Mesendoderm (in vitro differentiated cells): ENCODE data around the gene KCNAB3.

Experiments
- DNase-seq: peaks from one replicate; pipeline ENCODE4 v3.0.0; 2013
- H2AK5ac ChIP-seq: 2 replicates; pipeline ENCODE4 v1.6.1; 2013; ENCODE audit warnings: low read length, inconsistent platforms
- H2BK120ac ChIP-seq: 2 replicates; pipeline ENCODE4 v1.6.1; 2013; ENCODE audit warnings: low read depth, mild to moderate bottlenecking, low read length, moderate library complexity, mixed read lengths
- H2BK15ac ChIP-seq: replicated peaks from 2 replicates; pipeline ENCODE4 v1.6.1; 2013; ENCODE audit warnings: low read depth, mild to moderate bottlenecking, moderate library complexity
- H2BK5ac ChIP-seq: 2 replicates; pipeline ENCODE4 v1.6.1; 2013; ENCODE audit warnings: low read length, inconsistent platforms
- H3K18ac ChIP-seq: 2 replicates; pipeline ENCODE4 v1.6.1; 2013; ENCODE audit warnings: mild to moderate bottlenecking, low read length, mixed read lengths
- H3K23ac ChIP-seq: one replicate; pipeline ENCODE4 v1.6.1; 2013; ENCODE audit warnings: low read length
- H3K27ac ChIP-seq: 2 replicates; pipeline ENCODE4 v1.5.1; 2013; ENCODE audit warnings: low read depth, mild to moderate bottlenecking, inconsistent platforms, low read length, moderate library complexity
- H3K27me3 ChIP-seq: 2 replicates; pipeline ENCODE4 v1.6.1; 2013; ENCODE audit warnings: low read length, control low read depth, mild to moderate bottlenecking, inconsistent platforms; ENCODE audit not compliant: insufficient read depth, poor library complexity
- H3K36me3 ChIP-seq: 2 replicates; pipeline ENCODE4 v1.6.1; 2013; ENCODE audit warnings: low read length, inconsistent platforms; ENCODE audit not compliant: control insufficient read depth, insufficient read depth
- H3K4ac ChIP-seq: one replicate; pipeline ENCODE4 v1.6.1; 2013; ENCODE audit warnings: low read depth, mild to moderate bottlenecking, low read length, moderate library complexity
- H3K4me1 ChIP-seq: 2 replicates; pipeline ENCODE4 v1.6.1; 2013; ENCODE audit warnings: low read depth, low read length, inconsistent platforms; ENCODE audit not compliant: control insufficient read depth
- H3K4me2 ChIP-seq: 2 replicates; pipeline ENCODE4 v1.6.1; 2013; ENCODE audit warnings: low read length
- H3K4me3 ChIP-seq: 2 replicates; pipeline ENCODE4 v1.5.1; 2013; ENCODE audit warnings: mild to moderate bottlenecking, low read length
- H3K56ac ChIP-seq: one replicate; pipeline ENCODE4 v1.6.1; 2013; ENCODE audit warnings: low read length
- H3K79me1 ChIP-seq: 2 replicates; pipeline ENCODE4 v1.6.1; 2013; ENCODE audit warnings: low read length, inconsistent platforms
- H3K79me2 ChIP-seq: 2 replicates; pipeline ENCODE4 v1.6.1; 2013; ENCODE audit warnings: mild to moderate bottlenecking, low read length; ENCODE audit not compliant: control insufficient read depth, insufficient read depth
- H3K9ac ChIP-seq: 2 replicates; pipeline ENCODE4 v1.6.1; 2013; ENCODE audit warnings: low read length, inconsistent platforms
- H4K5ac ChIP-seq: one replicate; pipeline ENCODE4 v1.6.1; 2013; ENCODE audit warnings: low read length
- H4K8ac ChIP-seq: one replicate; pipeline ENCODE4 v1.6.1; 2013; ENCODE audit warnings: low read depth, mild to moderate bottlenecking, control low read depth, low read length, moderate library complexity
- WGBS: extraction: QIAGEN DNeasy Blood & Tissue Kit; methylation state at CpG from one replicate; pipeline ENCODE4 v1.1.7; 2013; ENCODE audit warnings: low lambda C conversion rate, missing lambda C conversion rate; ENCODE audit not compliant: insufficient coverage; ENCODE audit errors: extremely low coverage; 5-methylcytosine and 5-hydroxymethylcytosine counted together

Gene KCNAB3

GRCh38 chr17:7971651-7972050 is 42.0 kb upstream of the KCNAB3 start:
- Histone ChIP-seq H2BK15ac (no peak overlapping the region), H3K27me3 (no peaks in the 10 kb centered on the region), H3K23ac (no peak overlapping the region), H3K36me3 (no peaks in the 10 kb centered on the region), H4K8ac (no peak overlapping the region), H3K9ac (no peak overlapping the region), H2BK120ac (no peak overlapping the region), H3K56ac (no peak overlapping the region), H3K27ac (peak overlapping the region; percentile 96), H3K79me2 (no peaks in the 10 kb centered on the region), H2AK5ac (no peak overlapping the region), H3K18ac (no peak overlapping the region), H3K4me2 (no peak overlapping the region), H3K4me3 (no peak overlapping the region), H3K4ac (no peak overlapping the region), H3K79me1 (no peaks in the 10 kb centered on the region), H2BK5ac (no peak overlapping the region), H3K4me1 (peaks cover 2% of the 10 kb centered on the region), H4K5ac (no peak overlapping the region)
- DNase-seq, result peak; percentile 60
- no CpG with 5 or more reads among the region's 4 CpGs for WGBS

GRCh38 chr17:7969433-7969832 is 39.8 kb upstream of the KCNAB3 start:
- no peak for DNase-seq
- H4K8ac ChIP-seq, result no peak overlapping the region
- H3K4ac ChIP-seq, result no peak overlapping the region
- no peak overlapping the region for H3K4me2 ChIP-seq
- no peak overlapping the region for H2BK5ac ChIP-seq
- no peak overlapping the region for H3K9ac ChIP-seq
- no peak overlapping the region for H2BK120ac ChIP-seq
- H2AK5ac ChIP-seq, result no peak overlapping the region
- no peak overlapping the region for H3K56ac ChIP-seq
- no peak overlapping the region for H2BK15ac ChIP-seq
- no peak overlapping the region for H4K5ac ChIP-seq
- no peaks in the 10 kb centered on the region for H3K79me1 ChIP-seq
- H3K36me3 ChIP-seq, result no peaks in the 10 kb centered on the region
- H3K27ac ChIP-seq, result no peak overlapping the region
- no peaks in the 10 kb centered on the region for H3K27me3 ChIP-seq
- WGBS, result no CpG with 5 or more reads among the region's 6 CpGs
- no peak overlapping the region for H3K4me3 ChIP-seq
- no peak overlapping the region for H3K23ac ChIP-seq
- no peaks in the 10 kb centered on the region for H3K79me2 ChIP-seq
- no peak overlapping the region for H3K18ac ChIP-seq
- peaks cover 2% of the 10 kb centered on the region for H3K4me1 ChIP-seq

GRCh38 chr17:7967751-7968150 is 38.1 kb upstream of the KCNAB3 start:
- no peak overlapping the region for H2BK15ac ChIP-seq
- no peak overlapping the region for H2BK5ac ChIP-seq
- H4K5ac ChIP-seq, result no peak overlapping the region
- no peak overlapping the region for H2BK120ac ChIP-seq
- H3K56ac ChIP-seq, result no peak overlapping the region
- H3K9ac ChIP-seq, result no peak overlapping the region
- DNase-seq, result no peak
- H4K8ac ChIP-seq, result no peak overlapping the region
- WGBS, result no CpG with 5 or more reads among the region's 2 CpGs
- H3K36me3 ChIP-seq, result no peaks in the 10 kb centered on the region
- H3K23ac ChIP-seq, result no peak overlapping the region
- H3K79me1 ChIP-seq, result no peaks in the 10 kb centered on the region
- H3K27me3 ChIP-seq, result no peaks in the 10 kb centered on the region
- no peak overlapping the region for H3K4me3 ChIP-seq
- no peak overlapping the region for H3K18ac ChIP-seq
- no peak overlapping the region for H3K27ac ChIP-seq
- no peak overlapping the region for H2AK5ac ChIP-seq
- H3K4me2 ChIP-seq, result no peak overlapping the region
- peaks cover 2% of the 10 kb centered on the region for H3K4me1 ChIP-seq
- no peaks in the 10 kb centered on the region for H3K79me2 ChIP-seq
- no peak overlapping the region for H3K4ac ChIP-seq

- no CpG with 5 or more reads among the region's 2 CpGs for WGBS
- no peak overlapping the region for H2BK120ac ChIP-seq
- no peak overlapping the region for H2AK5ac ChIP-seq
- no peak overlapping the region for H3K4me3 ChIP-seq
- H3K36me3 ChIP-seq, result no peaks in the 10 kb centered on the region
- DNase-seq, result no peak
- no peak overlapping the region for H3K23ac ChIP-seq
- H3K79me2 ChIP-seq, result no peaks in the 10 kb centered on the region
- no peak overlapping the region for H3K4ac ChIP-seq
- no peak overlapping the region for H2BK5ac ChIP-seq
- H3K9ac ChIP-seq, result no peak overlapping the region
- H3K18ac ChIP-seq, result no peak overlapping the region
- no peaks in the 10 kb centered on the region for H3K4me1 ChIP-seq
- no peak overlapping the region for H3K56ac ChIP-seq
- peaks cover 2% of the 10 kb centered on the region for H3K27me3 ChIP-seq
- H3K4me2 ChIP-seq, result no peak overlapping the region
- H4K8ac ChIP-seq, result no peak overlapping the region
- H4K5ac ChIP-seq, result no peak overlapping the region
- H3K79me1 ChIP-seq, result no peaks in the 10 kb centered on the region
- no peak overlapping the region for H3K27ac ChIP-seq
- H2BK15ac ChIP-seq, result no peak overlapping the region
Observed at GRCh38 chr17:7961421-7961820, 31.8 kb upstream of the KCNAB3 start.

- no peak overlapping the region for H3K9ac ChIP-seq
- H3K36me3 ChIP-seq, result no peaks in the 10 kb centered on the region
- no peak overlapping the region for H4K5ac ChIP-seq
- H2BK120ac ChIP-seq, result no peak overlapping the region
- H4K8ac ChIP-seq, result no peak overlapping the region
- H3K27ac ChIP-seq, result no peak overlapping the region
- no peak overlapping the region for H3K18ac ChIP-seq
- H2BK15ac ChIP-seq, result no peak overlapping the region
- H3K79me2 ChIP-seq, result no peaks in the 10 kb centered on the region
- H3K4me1 ChIP-seq, result no peaks in the 10 kb centered on the region
- DNase-seq, result no peak
- H3K23ac ChIP-seq, result no peak overlapping the region
- no peak overlapping the region for H2AK5ac ChIP-seq
- no peaks in the 10 kb centered on the region for H3K79me1 ChIP-seq
- no peak overlapping the region for H3K4ac ChIP-seq
- H3K56ac ChIP-seq, result no peak overlapping the region
- H3K4me3 ChIP-seq, result no peak overlapping the region
- no CpG with 5 or more reads among the region's 9 CpGs for WGBS
- no peak overlapping the region for H2BK5ac ChIP-seq
- peaks cover 2% of the 10 kb centered on the region for H3K27me3 ChIP-seq
- no peak overlapping the region for H3K4me2 ChIP-seq
Observed at GRCh38 chr17:7959503-7960253, 30.0 kb upstream of the KCNAB3 start.
